ENCODE data around the gene CARD19. TPM values are rescaled to one million over a fixed set of nuclear protein-coding genes. Genes with fewer than 3 reads are reported as not detected.
"Not testable (repeated sequence)": the region's sequence is repeated elsewhere in the genome, so short reads cannot be mapped to it uniquely, and the experiment has no call there.

Gene CARD19
- total RNA-seq, 2 donors from 2014 or later: 41.5 to 62.2 TPM

GRCh38 chr9:93138171-93138764 lies 42.3 kb downstream of the CARD19 start:
- DNase-seq (no peak), ATAC-seq (no peak)

GRCh38 chr9:93139365-93140182 lies 43.6 kb downstream of the CARD19 start:
- intact Hi-C loops (cut with DNase I, micrococcal nuclease): no loop called here
- no peak for DNase-seq
- ATAC-seq: no peak

More at GRCh38 chr9:93138171-93138764, 42.3 kb downstream of the CARD19 start:
- intact Hi-C loops (cut with DNase I, micrococcal nuclease): no loop called here

- DNase-seq (no peak), ATAC-seq (no peak)
- intact Hi-C loops (cut with DNase I, micrococcal nuclease): no loop called here
Observed at GRCh38 chr9:93141771-93142483, 45.9 kb downstream of the CARD19 start.

- peak; percentile 91 for ATAC-seq
- intact Hi-C loops (cut with DNase I, micrococcal nuclease): no loop called here
Observed at GRCh38 chr9:93143830-93144530, 48.0 kb downstream of the CARD19 start.

GRCh38 chr9:93146696-93147095 lies 50.7 kb downstream of the CARD19 start:
- intact Hi-C loops (cut with DNase I, micrococcal nuclease); ATAC-seq; DNase-seq: not testable (repeated sequence)

More at GRCh38 chr9:93143830-93144530, 48.0 kb downstream of the CARD19 start:
- DNase-seq: peak; percentile 53 to 66

GRCh38 chr9:93147632-93148031 lies 51.6 kb downstream of the CARD19 start:
- DNase-seq: no peak

GRCh38 chr9:93148721-93149120 lies 52.7 kb downstream of the CARD19 start:
- intact Hi-C loops (cut with DNase I, micrococcal nuclease): no loop called here
- DNase-seq (no peak), ATAC-seq (no peak)

More at GRCh38 chr9:93147632-93148031, 51.6 kb downstream of the CARD19 start:
- no peak for ATAC-seq
- intact Hi-C loops (cut with DNase I, micrococcal nuclease): no loop called here

GRCh38 chr9:93149361-93149760 lies 53.3 kb downstream of the CARD19 start:
- DNase-seq: no peak
- intact Hi-C loops (cut with DNase I, micrococcal nuclease): no loop called here
- no peak for ATAC-seq

GRCh38 chr9:93151097-93151784 lies 55.2 kb downstream of the CARD19 start:
- no peak for ATAC-seq
- intact Hi-C loops (cut with DNase I, micrococcal nuclease): no loop called here
- DNase-seq: no peak

- intact Hi-C loops (cut with DNase I, micrococcal nuclease): no loop called here
- peak in 1 of 2 donors; percentile 47 for DNase-seq
- peak; percentile 61 for ATAC-seq
Observed at GRCh38 chr9:93154293-93154903, 58.4 kb downstream of the CARD19 start.

GRCh38 chr9:93155716-93156474 lies 59.9 kb downstream of the CARD19 start:
- intact Hi-C loops (cut with DNase I, micrococcal nuclease): no loop called here
- ATAC-seq (no peak), DNase-seq (no peak)

- intact Hi-C loops (cut with DNase I, micrococcal nuclease): no loop called here
- DNase-seq: no peak
- ATAC-seq: no peak
Observed at GRCh38 chr9:93156475-93157008, 60.5 kb downstream of the CARD19 start.

GRCh38 chr9:93159601-93160471 lies 63.8 kb downstream of the CARD19 start:
- intact Hi-C loops (cut with DNase I, micrococcal nuclease): loop anchor here in 1 of 2 donors (10.0 kb wide), 1 partner anchor 145 kb away; no protein-coding TSS in a partner anchor
- peak; percentile 69 to 89 for DNase-seq
- ATAC-seq: peak; percentile 98

GRCh38 chr9:93161786-93162562 lies 66.0 kb downstream of the CARD19 start:
- no peak for ATAC-seq
- DNase-seq: no peak
- intact Hi-C loops (cut with DNase I, micrococcal nuclease): loop anchor here in 1 of 2 donors (10.0 kb wide), 1 partner anchor 143 kb away; no protein-coding TSS in a partner anchor

All from left colon (tissue), 2 donors.